Gastrocnemius medialis (tissue), 4 donors: ENCODE measurements around the gene NME5. TPM values are rescaled to one million over a fixed set of nuclear protein-coding genes. Genes with fewer than 3 reads are reported as not detected.
"Not testable (repeated sequence)": the region's sequence is repeated elsewhere in the genome, so short reads cannot be mapped to it uniquely, and the experiment has no call there.

Experiments used
- ATAC-seq, 2 donors: fragments of 150-250 bp; one replicate each; pipeline ENCODE4 v1.9.1; 2016
- DNase-seq, 2 donors: peaks; one replicate each; pipeline ENCODE4 v3.0.0-alpha.2; 2019
- H3K27ac ChIP-seq, 4 donors: fragments of 200-600 bp; sonication (generic); 1 replicate in 1 of 4; 2 replicates in 3 of 4; pipeline ENCODE4 v1.5.1; 2016 to 2018; ENCODE audit warnings: mild to moderate bottlenecking in 2 of 4, moderate library complexity in 1 of 4
- H3K27me3 ChIP-seq, 3 donors: fragments of 200-600 bp; sonication (generic) in 2 of 3; 1 replicate in 1 of 3; 2 replicates in 2 of 3; pipeline versions ENCODE4 v1.5.1 to v1.6.0; 2016 to 2019; ENCODE audit warnings: mild to moderate bottlenecking in 1 of 3, moderate library complexity in 1 of 3
- H3K36me3 ChIP-seq, 2 donors: fragments of 200-600 bp; sonication (generic) in 1 of 2; one replicate each; pipeline ENCODE4 v1.5.1; 2017 to 2018
- H3K4me1 ChIP-seq, 2 donors: fragments of 200-600 bp; sonication (generic) in 1 of 2; one replicate each; pipeline ENCODE4 v1.5.1; 2016 to 2017; ENCODE audit warnings: mild to moderate bottlenecking in 2 of 2
- H3K4me3 ChIP-seq, 4 donors: fragments of 200-600 bp; sonication (generic) in 3 of 4; 1 replicate in 1 of 4; 2 replicates in 3 of 4; pipeline ENCODE4 v1.5.1; 2016 to 2019; ENCODE audit warnings: mild to moderate bottlenecking in 2 of 4
- H3K9me3 ChIP-seq, 3 donors: fragments of 200-600 bp; sonication (generic) in 2 of 3; 1 replicate in 1 of 3; 2 replicates in 2 of 3; pipeline ENCODE4 v1.5.1; 2016 to 2019
- CTCF ChIP-seq, 5 experiments: fragments of 450-650 bp in 3 of 5; fragments of 200-600 bp in 2 of 5; sonication (generic) in 2 of 5; IDR thresholded peaks in 4 of 5; conservative IDR thresholded peaks in 1 of 5; 1 replicate in 4 of 5; 2 replicates in 1 of 5; pipeline ENCODE4 v1.5.1; 2016 to 2019; ENCODE audit warnings: antibody characterized with exemption in 5 of 5, mild to moderate bottlenecking in 3 of 5, moderate library complexity in 3 of 5
- POLR2A ChIP-seq, 2 donors: fragments of 450-650 bp; IDR thresholded peaks; one replicate each; pipeline ENCODE4 v1.6.1; 2017; ENCODE audit warnings: antibody characterized with exemption in 2 of 2, mild to moderate bottlenecking in 2 of 2, moderate library complexity in 2 of 2
- in situ Hi-C, 4 donors: fragments of 200-750 bp; cut with MboI; loops; one replicate each; pipeline versions ENCODE4 v1.15.0 to v1.8.0; 2017; ENCODE audit warnings: low sequenced_read_pairs in 4 of 4
- intact Hi-C: fragments of 100-400 bp; cut with DNase I; formaldehyde crosslinking; loops from one replicate; pipeline ENCODE4 v1.15.1; 2023; ENCODE audit warnings: low total_unique reads
- total RNA-seq, 4 donors: library from RNA; depleted of rRNA; stranded (reverse); fragments of >200 nt; gene quantifications; one replicate each; pipeline versions ENCODE4 v1.1.0 to v1.2.3, GENCODE V29; 2016

Gene NME5
- total RNA-seq, 4 donors from 2014 or later = 0.51 TPM; not detected in 2

DNA sequence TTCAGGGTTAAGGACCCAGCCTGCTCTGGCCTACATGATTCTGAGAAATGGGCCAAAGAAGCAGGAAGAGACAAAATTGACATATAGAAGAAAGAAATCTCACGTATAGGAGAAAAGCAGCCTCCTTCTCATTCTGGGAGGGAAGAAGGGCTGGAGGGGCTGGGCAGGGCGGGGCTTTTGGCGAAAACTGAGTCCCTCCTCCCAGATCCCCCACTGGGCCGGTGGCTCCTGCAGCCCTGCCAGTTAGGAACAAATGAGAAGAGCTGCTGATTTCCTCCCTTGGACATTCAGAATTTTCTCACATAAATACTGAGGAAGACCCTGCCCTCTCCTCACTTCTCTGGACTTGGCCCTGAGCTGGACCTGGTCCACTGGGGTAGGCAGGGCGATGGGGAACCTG lies 55.5 kb downstream of the NME5 start, which contains the start of gene WNT8A:
WNT8A (plus strand) TSS at position 332 of the 400 bp plus-strand sequence. CDS start 95 bp downstream, outside the sequence.
- in situ Hi-C loops = no loop called here
- ATAC-seq = no peak
- H3K36me3 ChIP-seq = no peaks in the 10 kb centered on the region

GRCh38 chr5:138082033-138082432 lies 57.2 kb downstream of the NME5 start:
- H3K9me3 ChIP-seq = no peaks in the 10 kb centered on the region
- H3K4me3 ChIP-seq = no peak overlapping the region
- TF ChIP-seq POLR2A (IDR thresholded peaks at IDR 0.05) (no peak), CTCF (IDR thresholded peaks at IDR 0.05 in 4 of 5, conservative IDR thresholded peaks at IDR 0.05 in 1 of 5) (no peak)
- no peaks in the 10 kb centered on the region for H3K27me3 ChIP-seq
- intact Hi-C loops (no loop called here), in situ Hi-C loops (no loop called here)
- DNase-seq = no peak
- H3K27ac ChIP-seq = no peak overlapping the region
- H3K4me1 ChIP-seq = no peaks in the 10 kb centered on the region
- H3K36me3 ChIP-seq = no peaks in the 10 kb centered on the region
- ATAC-seq = no peak

More for the DNA sequence above, 55.5 kb downstream of the NME5 start, which contains the start of gene WNT8A:
- intact Hi-C loops = no loop called here
- no peak for TF ChIP-seq CTCF (IDR thresholded peaks at IDR 0.05 in 4 of 5, conservative IDR thresholded peaks at IDR 0.05 in 1 of 5)
- no peak for TF ChIP-seq POLR2A (IDR thresholded peaks at IDR 0.05)
- Histone ChIP-seq H3K27ac (no peak within 1 kb of the TSS), H3K27me3 (no peaks in the 10 kb centered on the region), H3K4me3 (no peak within 1 kb of the TSS), H3K9me3 (no peaks in the 10 kb centered on the region), H3K4me1 (no peaks in the 10 kb centered on the region)
- DNase-seq = no peak

DNA sequence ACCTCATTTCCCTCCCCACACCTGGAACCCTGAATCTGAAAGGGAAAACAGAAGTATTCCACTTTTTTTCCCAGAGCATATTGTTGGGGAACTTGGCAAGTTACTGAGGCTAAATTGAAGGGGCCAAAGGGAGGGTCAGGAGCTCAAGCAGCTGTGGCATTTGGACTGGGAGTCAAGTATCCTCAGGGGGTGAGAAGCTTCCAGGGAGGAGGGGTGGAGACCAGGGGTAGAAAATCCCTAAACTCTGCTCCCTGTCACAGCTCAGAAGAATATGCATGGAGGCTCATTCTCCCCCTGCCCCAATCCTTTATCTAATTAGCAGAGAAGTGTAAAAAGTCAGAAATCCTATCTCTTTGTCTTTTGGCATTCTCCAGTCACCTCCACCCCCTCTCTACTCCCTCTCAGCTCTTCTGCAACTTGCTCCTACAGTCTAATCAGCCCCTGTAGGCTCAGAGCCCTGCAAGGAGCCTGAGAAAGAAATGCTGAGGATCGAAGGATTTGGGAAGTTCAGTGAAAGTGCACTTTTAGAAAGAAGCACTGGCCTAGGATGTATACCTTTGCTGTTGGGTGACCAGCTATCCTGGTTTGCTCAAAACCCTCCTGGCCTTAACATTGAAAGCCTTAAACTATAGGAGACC lies 61.1 kb downstream of the NME5 start:
- Histone ChIP-seq H3K9me3 (no peaks in the 10 kb centered on the region), H3K27ac (no peak overlapping the region), H3K4me1 (no peaks in the 10 kb centered on the region), H3K4me3 (no peak overlapping the region), H3K36me3 (no peaks in the 10 kb centered on the region), H3K27me3 (no peaks in the 10 kb centered on the region)
- intact Hi-C loops (no loop called here), in situ Hi-C loops (no loop called here)
- DNase-seq = no peak
- TF ChIP-seq CTCF (IDR thresholded peaks at IDR 0.05 in 4 of 5, conservative IDR thresholded peaks at IDR 0.05 in 1 of 5) (no peak), POLR2A (IDR thresholded peaks at IDR 0.05) (no peak)
- ATAC-seq = no peak

- H3K36me3 ChIP-seq = no peaks in the 10 kb centered on the region
- no peaks in the 10 kb centered on the region for H3K4me1 ChIP-seq
- no peaks in the 10 kb centered on the region for H3K27me3 ChIP-seq
- DNase-seq (peak; percentile 6 to 33), ATAC-seq (peak; percentile 47 to 62)
- H3K4me3 ChIP-seq = no peak overlapping the region
- no peak overlapping the region for H3K27ac ChIP-seq
- intact Hi-C loops = loop anchor here (1.0 kb wide), 1 partner anchor 56 kb away; no protein-coding TSS in a partner anchor
- TF ChIP-seq CTCF (IDR thresholded peaks at IDR 0.05 in 4 of 5, conservative IDR thresholded peaks at IDR 0.05 in 1 of 5) (peak; percentile 36 to 78 (median 64)), POLR2A (IDR thresholded peaks at IDR 0.05) (no peak)
- in situ Hi-C loops = no loop called here
- H3K9me3 ChIP-seq = no peaks in the 10 kb centered on the region
Observed at GRCh38 chr5:138077064-138077696, 62.0 kb downstream of the NME5 start.

- H3K4me3 ChIP-seq, H3K36me3 ChIP-seq, ATAC-seq, intact Hi-C loops, in situ Hi-C loops, H3K27me3 ChIP-seq, H3K27ac ChIP-seq, DNase-seq, H3K4me1 ChIP-seq, H3K9me3 ChIP-seq: not testable (repeated sequence)
Observed at GRCh38 chr5:138070026-138070425, 69.2 kb downstream of the NME5 start.
